HEK293 (cell line): ENCODE data around the gene KIRREL3.

Experiments used
- ZNF558 ChIP-seq: fragments of 450-650 bp; formaldehyde crosslinking; IDR thresholded peaks from 2 replicates; pipeline ENCODE4 v1.5.1; 2016; ENCODE audit warnings: missing biosample characterization, missing genetic modification characterization
- TF ChIP-seq, protein P1 (sequence below): fragments of 450-650 bp; formaldehyde crosslinking; IDR thresholded peaks from 2 replicates; pipeline ENCODE4 v1.5.1; 2017; ENCODE audit warnings: missing biosample characterization, missing genetic modification characterization
- TF ChIP-seq, protein P2 (sequence below): fragments of 450-650 bp; formaldehyde crosslinking; IDR thresholded peaks from 2 replicates; pipeline ENCODE4 v1.5.1; 2016; ENCODE audit warnings: missing biosample characterization, missing genetic modification characterization
- TF ChIP-seq, protein P3 (sequence below): fragments of 450-650 bp; formaldehyde crosslinking; optimal IDR thresholded peaks from 2 replicates; pipeline ENCODE3; 2016; ENCODE audit warnings: missing biosample characterization, mild to moderate bottlenecking, missing genetic modification characterization
- TF ChIP-seq, protein P4 (sequence below): fragments of 450-650 bp; formaldehyde crosslinking; conservative IDR thresholded peaks from 2 replicates; pipeline ENCODE4 v1.5.1; 2016; ENCODE audit warnings: low read depth, missing biosample characterization, missing genetic modification characterization
- TF ChIP-seq, protein P5 (sequence below): fragments of 450-650 bp; formaldehyde crosslinking; IDR thresholded peaks from 2 replicates; pipeline ENCODE4 v1.5.1; 2017; ENCODE audit warnings: missing biosample characterization, missing genetic modification characterization
- TF ChIP-seq, protein P6 (sequence below): fragments of 450-650 bp; IDR thresholded peaks from 2 replicates; pipeline ENCODE4 v1.5.1; 2018; ENCODE audit warnings: missing biosample characterization, mild to moderate bottlenecking, missing genetic modification characterization

DNA sequence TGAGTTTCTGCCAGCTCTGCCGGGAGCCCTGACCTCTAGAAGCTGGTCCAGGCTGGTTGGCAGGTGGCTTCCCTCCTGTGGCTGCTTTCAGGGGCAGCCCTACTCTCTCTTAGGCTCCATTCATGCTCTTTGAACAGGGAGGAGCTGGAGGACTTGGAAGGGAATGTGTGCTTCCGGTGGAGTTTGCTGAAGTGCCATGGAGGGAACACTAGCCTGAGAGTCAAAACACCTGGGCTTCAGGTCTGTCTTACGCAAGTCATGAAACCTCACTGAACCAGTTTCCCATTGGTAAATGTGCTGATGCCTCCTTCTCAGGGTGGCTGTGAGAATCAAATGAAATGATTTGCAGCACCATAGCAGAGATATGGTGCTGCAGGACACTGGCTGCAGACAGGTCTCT, 224.5 kb downstream of the KIRREL3 start:
- TF ChIP-seq, protein P1, sequence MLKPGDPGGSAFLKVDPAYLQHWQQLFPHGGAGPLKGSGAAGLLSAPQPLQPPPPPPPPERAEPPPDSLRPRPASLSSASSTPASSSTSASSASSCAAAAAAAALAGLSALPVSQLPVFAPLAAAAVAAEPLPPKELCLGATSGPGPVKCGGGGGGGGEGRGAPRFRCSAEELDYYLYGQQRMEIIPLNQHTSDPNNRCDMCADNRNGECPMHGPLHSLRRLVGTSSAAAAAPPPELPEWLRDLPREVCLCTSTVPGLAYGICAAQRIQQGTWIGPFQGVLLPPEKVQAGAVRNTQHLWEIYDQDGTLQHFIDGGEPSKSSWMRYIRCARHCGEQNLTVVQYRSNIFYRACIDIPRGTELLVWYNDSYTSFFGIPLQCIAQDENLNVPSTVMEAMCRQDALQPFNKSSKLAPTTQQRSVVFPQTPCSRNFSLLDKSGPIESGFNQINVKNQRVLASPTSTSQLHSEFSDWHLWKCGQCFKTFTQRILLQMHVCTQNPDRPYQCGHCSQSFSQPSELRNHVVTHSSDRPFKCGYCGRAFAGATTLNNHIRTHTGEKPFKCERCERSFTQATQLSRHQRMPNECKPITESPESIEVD (tag by site-specific recombination) = no peak
- TF ChIP-seq ZNF558 (tag by site-specific recombination) = no peak
- TF ChIP-seq, protein P2, sequence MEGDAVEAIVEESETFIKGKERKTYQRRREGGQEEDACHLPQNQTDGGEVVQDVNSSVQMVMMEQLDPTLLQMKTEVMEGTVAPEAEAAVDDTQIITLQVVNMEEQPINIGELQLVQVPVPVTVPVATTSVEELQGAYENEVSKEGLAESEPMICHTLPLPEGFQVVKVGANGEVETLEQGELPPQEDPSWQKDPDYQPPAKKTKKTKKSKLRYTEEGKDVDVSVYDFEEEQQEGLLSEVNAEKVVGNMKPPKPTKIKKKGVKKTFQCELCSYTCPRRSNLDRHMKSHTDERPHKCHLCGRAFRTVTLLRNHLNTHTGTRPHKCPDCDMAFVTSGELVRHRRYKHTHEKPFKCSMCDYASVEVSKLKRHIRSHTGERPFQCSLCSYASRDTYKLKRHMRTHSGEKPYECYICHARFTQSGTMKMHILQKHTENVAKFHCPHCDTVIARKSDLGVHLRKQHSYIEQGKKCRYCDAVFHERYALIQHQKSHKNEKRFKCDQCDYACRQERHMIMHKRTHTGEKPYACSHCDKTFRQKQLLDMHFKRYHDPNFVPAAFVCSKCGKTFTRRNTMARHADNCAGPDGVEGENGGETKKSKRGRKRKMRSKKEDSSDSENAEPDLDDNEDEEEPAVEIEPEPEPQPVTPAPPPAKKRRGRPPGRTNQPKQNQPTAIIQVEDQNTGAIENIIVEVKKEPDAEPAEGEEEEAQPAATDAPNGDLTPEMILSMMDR (tag by site-specific recombination) = no peak
- TF ChIP-seq, protein P3, sequence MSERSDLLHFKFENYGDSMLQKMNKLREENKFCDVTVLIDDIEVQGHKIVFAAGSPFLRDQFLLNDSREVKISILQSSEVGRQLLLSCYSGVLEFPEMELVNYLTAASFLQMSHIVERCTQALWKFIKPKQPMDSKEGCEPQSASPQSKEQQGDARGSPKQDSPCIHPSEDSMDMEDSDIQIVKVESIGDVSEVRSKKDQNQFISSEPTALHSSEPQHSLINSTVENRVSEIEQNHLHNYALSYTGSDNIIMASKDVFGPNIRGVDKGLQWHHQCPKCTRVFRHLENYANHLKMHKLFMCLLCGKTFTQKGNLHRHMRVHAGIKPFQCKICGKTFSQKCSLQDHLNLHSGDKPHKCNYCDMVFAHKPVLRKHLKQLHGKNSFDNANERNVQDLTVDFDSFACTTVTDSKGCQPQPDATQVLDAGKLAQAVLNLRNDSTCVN (tag by site-specific recombination) = no peak
- TF ChIP-seq, protein P4, sequence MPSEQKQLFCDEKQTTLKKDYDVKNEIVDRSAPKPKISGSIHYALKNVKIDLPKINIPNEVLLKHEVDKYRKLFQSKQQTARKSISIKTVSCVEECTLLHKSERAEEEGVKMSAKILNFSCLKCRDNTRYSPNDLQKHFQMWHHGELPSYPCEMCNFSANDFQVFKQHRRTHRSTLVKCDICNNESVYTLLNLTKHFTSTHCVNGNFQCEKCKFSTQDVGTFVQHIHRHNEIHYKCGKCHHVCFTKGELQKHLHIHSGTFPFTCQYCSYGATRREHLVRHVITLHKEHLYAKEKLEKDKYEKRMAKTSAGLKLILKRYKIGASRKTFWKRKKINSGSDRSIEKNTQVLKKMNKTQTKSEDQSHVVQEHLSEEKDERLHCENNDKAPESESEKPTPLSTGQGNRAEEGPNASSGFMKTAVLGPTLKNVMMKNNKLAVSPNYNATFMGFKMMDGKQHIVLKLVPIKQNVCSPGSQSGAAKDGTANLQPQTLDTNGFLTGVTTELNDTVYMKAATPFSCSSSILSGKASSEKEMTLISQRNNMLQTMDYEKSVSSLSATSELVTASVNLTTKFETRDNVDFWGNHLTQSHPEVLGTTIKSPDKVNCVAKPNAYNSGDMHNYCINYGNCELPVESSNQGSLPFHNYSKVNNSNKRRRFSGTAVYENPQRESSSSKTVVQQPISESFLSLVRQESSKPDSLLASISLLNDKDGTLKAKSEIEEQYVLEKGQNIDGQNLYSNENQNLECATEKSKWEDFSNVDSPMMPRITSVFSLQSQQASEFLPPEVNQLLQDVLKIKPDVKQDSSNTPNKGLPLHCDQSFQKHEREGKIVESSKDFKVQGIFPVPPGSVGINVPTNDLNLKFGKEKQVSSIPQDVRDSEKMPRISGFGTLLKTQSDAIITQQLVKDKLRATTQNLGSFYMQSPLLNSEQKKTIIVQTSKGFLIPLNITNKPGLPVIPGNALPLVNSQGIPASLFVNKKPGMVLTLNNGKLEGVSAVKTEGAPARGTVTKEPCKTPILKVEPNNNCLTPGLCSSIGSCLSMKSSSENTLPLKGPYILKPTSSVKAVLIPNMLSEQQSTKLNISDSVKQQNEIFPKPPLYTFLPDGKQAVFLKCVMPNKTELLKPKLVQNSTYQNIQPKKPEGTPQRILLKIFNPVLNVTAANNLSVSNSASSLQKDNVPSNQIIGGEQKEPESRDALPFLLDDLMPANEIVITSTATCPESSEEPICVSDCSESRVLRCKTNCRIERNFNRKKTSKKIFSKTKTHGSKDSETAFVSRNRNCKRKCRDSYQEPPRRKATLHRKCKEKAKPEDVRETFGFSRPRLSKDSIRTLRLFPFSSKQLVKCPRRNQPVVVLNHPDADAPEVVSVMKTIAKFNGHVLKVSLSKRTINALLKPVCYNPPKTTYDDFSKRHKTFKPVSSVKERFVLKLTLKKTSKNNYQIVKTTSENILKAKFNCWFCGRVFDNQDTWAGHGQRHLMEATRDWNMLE (tag by site-specific recombination) = no peak
- TF ChIP-seq, protein P5, sequence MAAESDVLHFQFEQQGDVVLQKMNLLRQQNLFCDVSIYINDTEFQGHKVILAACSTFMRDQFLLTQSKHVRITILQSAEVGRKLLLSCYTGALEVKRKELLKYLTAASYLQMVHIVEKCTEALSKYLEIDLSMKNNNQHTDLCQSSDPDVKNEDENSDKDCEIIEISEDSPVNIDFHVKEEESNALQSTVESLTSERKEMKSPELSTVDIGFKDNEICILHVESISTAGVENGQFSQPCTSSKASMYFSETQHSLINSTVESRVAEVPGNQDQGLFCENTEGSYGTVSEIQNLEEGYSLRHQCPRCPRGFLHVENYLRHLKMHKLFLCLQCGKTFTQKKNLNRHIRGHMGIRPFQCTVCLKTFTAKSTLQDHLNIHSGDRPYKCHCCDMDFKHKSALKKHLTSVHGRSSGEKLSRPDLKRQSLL (tag by site-specific recombination) = no peak
- TF ChIP-seq, protein P6, sequence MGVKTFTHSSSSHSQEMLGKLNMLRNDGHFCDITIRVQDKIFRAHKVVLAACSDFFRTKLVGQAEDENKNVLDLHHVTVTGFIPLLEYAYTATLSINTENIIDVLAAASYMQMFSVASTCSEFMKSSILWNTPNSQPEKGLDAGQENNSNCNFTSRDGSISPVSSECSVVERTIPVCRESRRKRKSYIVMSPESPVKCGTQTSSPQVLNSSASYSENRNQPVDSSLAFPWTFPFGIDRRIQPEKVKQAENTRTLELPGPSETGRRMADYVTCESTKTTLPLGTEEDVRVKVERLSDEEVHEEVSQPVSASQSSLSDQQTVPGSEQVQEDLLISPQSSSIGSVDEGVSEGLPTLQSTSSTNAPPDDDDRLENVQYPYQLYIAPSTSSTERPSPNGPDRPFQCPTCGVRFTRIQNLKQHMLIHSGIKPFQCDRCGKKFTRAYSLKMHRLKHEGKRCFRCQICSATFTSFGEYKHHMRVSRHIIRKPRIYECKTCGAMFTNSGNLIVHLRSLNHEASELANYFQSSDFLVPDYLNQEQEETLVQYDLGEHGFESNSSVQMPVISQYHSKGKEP (tag by site-specific recombination) = no peak
